Cardiac fibroblast (primary cell): ENCODE measurements around the gene MPEG1.

Experiments
- DNase-seq, 2 donors: peaks; one replicate each; pipeline versions ENCODE4 v3.0.0 to v3.0.0-alpha.2; 2010; ENCODE audit warnings: low read depth in 2 of 2
- H3K4me3 ChIP-seq, 2 donors: replicated peaks in 1 of 2; 1 replicate in 1 of 2; 2 replicates in 1 of 2; pipeline ENCODE4 v1.5.1; 2011; ENCODE audit warnings: low read depth in 2 of 2, low read length in 2 of 2, mild to moderate bottlenecking in 2 of 2, moderate library complexity in 1 of 2
- TF ChIP-seq, protein P1 (sequence below): IDR thresholded peaks from one replicate; pipeline ENCODE4 v1.5.1; 2011; ENCODE audit warnings: low read depth, mild to moderate bottlenecking, low read length, inconsistent platforms

MPEG1 gene

GRCh38 chr11:59225017-59225416 lies 12.3 kb upstream of the MPEG1 start:
- no peak for DNase-seq
- H3K4me3 ChIP-seq: no peak overlapping the region
- TF ChIP-seq, protein P1, sequence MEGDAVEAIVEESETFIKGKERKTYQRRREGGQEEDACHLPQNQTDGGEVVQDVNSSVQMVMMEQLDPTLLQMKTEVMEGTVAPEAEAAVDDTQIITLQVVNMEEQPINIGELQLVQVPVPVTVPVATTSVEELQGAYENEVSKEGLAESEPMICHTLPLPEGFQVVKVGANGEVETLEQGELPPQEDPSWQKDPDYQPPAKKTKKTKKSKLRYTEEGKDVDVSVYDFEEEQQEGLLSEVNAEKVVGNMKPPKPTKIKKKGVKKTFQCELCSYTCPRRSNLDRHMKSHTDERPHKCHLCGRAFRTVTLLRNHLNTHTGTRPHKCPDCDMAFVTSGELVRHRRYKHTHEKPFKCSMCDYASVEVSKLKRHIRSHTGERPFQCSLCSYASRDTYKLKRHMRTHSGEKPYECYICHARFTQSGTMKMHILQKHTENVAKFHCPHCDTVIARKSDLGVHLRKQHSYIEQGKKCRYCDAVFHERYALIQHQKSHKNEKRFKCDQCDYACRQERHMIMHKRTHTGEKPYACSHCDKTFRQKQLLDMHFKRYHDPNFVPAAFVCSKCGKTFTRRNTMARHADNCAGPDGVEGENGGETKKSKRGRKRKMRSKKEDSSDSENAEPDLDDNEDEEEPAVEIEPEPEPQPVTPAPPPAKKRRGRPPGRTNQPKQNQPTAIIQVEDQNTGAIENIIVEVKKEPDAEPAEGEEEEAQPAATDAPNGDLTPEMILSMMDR: no peak

GRCh38 chr11:59224351-59224928 lies 11.7 kb upstream of the MPEG1 start:
- TF ChIP-seq, protein P1: no peak
- DNase-seq: peak; percentile 42 to 92
- no peak overlapping the region for H3K4me3 ChIP-seq

DNA sequence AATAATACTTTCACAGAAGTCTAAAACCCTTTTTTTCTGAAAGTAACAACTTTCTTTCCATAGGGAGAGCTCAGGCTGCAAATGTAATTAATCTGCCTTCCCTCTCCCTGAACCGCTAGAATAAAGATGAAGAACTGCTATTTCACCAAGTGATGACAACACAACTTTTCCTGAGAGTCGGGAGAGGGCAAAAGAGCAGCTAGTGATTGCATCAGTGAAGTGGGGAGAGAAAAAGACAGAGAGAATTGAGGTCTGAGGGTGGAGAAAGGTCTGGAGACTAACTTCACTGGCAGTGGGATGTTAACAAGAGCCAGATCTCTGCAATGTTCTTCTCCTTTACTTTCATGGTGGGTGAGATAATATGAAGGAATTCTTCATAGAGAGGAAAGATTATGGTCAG lies 10.9 kb upstream of the MPEG1 start:
- TF ChIP-seq, protein P1: no peak
- DNase-seq: peak in 1 of 2 donors; percentile 45
- H3K4me3 ChIP-seq: no peak overlapping the region

GRCh38 chr11:59223177-59223576 lies 10.4 kb upstream of the MPEG1 start:
- TF ChIP-seq, protein P1: no peak
- no peak for DNase-seq

DNA sequence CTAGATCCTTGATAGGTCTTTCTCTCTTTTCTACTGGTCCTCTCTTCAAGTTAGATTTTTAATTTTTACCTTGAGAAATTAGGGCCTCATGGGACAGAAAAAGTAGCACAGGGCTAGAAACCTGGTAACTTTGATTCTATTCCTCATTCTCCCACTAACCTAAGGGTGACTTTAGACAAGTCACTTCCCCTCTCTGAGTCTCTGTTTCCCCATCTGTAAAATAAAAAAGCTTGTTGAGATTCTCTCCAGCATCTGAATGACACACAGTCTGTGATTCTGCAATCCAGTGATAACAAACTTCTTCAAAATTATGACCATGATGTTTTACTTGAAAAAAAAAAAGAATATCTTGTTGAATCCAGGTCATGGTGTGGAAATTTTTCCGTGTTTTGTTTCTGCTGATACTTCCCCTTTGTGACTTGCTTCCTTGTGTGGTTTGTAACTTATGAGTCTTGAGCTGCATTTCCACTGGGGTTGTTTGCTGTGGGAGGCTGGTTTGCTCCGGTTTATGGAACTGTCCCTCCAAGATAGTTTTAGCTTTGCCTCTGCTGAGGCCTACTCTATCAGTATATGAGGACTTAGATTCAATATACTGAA lies 9.8 kb upstream of the MPEG1 start:
- TF ChIP-seq, protein P1: no peak
- no peak for DNase-seq
- H3K4me3 ChIP-seq: no peak overlapping the region

More at GRCh38 chr11:59223177-59223576, 10.4 kb upstream of the MPEG1 start:
- no peak overlapping the region for H3K4me3 ChIP-seq

DNA sequence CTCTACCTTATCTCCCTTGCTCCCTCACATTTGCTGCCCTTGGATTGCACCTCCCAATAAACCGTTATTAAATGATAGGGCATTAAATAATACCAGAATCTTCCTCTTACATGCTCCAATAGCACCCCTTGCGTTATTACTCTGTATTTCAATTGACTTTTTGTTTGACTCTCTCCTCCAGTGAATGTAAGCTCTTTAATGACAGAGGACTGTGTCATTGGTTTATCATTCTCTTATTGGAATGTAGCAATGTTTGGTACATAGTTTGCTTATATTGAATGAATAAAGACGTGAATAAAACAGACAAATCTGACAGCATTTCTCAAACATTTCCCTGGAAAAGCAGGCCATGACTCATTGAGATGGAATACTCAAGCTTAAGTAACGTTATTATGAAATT lies 8.7 kb upstream of the MPEG1 start:
- H3K4me3 ChIP-seq: no peak overlapping the region
- peak; percentile 79 to 88 for DNase-seq
- TF ChIP-seq, protein P1: no peak
